Middle frontal gyrus (tissue), 1 donor: Measurements from ENCODE around the gene LRRC14B.
"Not testable (repeated sequence)": the region's sequence is repeated elsewhere in the genome, so short reads cannot be mapped to it uniquely, and the experiment has no call there.

Experiments
- DNase-seq: peaks from one replicate; pipeline ENCODE4 v3.0.0-alpha.2; 2015; ENCODE audit warnings: low spot score; ENCODE audit errors: extremely low spot score

The LRRC14B gene

DNA sequence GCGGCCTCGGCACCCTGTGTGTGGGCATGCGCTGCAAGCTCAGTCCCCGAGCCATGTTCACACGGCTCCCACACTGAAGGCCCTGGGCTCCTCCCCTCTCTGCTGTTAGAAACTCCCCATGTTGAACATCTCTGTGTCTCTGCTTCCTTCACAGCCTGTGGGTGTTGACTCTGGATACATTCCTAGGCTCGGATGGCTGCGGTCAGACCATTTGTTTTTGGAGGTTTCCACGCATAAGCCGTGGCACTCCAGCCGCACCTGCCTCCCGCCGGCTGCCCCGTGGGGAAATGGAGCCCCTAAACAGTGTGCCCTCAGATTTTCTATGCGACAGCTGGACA, 31.2 kb upstream of the LRRC14B start:
- DNase-seq = no peak

DNA sequence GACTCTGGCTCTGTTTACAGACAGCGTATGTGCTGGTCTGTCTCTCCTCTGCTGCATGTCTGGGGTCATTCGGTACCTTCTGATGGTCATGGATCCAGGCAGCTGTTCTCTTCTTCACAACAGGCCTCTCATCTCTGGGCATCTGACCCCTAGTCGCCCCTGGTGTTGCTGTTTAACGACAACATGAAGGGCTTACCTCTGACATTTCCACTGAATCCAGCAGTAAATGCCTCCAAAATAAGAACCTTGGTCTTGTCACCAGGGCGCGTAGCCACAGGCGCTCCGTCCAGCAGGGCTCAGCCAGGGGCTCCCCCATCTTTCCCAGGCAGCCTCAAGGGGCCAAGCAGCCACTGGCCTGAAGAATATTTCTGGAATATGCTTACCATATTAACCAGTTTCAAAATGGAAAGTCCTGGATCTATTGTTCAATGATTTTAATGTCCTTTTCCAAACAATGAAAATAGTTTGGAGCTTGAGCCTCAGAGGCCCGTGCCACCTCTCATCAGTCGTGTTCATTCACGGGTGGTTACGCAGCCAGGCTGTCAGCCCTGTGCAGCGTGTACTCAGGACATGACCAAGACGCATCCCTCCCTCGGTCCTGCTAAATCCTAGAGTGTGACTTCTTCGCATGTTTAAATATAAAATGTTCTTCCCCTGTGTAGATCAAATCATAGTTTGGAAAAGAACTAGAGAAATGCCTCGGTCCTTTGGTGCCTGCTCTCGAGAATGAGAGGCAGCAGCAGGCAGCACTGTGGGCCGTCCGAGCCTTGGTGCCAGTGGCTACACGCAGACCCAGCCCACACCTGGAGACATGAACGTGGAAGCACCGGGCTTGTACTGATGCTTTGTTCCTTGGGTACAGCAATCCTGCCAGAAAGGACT, 30.1 kb upstream of the LRRC14B start:
- no peak for DNase-seq

DNA sequence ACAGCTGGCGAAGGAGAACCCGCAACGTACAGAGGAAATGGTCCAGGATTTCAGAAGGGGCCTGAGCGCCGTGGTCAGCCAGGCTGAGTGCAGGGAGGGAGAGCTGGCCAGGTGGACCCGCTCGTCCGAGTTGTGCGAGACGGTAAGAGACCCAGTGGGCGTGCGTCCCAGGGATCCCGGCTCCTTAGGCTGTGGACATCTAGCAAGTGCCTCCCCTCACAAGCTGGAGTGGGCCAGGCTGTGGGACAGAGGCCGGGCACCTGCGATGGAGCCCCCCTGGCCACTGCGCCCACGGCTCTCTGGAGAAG, 29.5 kb upstream of the LRRC14B start:
- no peak for DNase-seq

DNA sequence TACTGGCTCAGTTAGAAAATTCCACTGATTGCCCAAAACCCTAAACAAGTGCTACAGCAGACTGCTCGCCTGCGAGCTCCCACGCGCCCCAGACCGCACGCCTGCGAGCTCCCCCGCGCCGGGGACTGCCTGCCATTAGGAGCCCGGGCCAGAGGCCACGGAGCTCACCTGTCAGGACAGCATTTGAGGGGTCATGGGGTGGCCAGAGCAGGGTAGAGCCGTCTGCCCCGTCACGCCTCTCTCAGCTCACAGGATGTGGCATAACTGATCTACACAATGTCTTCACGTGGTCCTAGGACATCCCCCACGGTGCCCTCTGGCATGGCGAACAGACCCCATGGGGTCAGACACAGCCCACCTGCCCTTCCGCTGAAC, 29.1 kb upstream of the LRRC14B start:
- no peak for DNase-seq

DNA sequence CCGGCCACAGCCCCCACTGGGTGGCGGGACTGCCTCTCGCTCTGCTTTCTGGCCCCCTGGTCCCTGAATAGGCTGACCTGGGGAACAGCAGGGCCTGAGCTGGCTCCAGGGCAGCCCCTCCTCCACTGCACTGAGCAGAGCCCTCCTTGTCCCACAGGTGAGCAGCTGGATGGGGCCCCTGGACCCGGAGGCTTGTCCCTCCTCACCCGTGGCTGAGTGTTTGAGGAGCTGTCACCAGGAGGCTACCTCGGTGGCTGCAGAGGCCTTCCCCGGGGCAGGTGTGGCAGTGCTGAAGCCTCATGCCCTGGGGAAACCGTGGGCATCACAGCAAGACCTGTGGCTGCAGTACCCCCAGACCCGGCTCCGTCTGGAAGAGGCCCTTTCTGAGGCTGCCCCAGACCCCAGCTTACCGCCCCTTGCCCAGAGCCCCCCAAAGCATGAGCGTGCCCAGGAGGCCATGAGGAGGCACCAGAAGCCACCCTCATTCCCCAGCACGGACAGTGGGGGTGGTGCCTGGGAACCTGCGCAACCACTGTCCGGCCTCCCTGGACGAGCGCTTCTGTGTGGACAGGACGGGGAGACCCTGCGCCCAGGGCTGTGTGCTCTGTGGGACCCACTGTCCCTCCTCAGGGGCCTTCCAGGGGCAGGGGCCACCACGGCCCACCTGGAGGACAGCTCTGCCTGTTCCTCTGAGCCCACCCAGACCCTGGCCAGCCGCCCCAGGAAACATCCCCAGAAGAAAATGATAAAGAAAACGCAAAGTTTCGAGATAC, 28.5 kb upstream of the LRRC14B start:
- no peak for DNase-seq

DNA sequence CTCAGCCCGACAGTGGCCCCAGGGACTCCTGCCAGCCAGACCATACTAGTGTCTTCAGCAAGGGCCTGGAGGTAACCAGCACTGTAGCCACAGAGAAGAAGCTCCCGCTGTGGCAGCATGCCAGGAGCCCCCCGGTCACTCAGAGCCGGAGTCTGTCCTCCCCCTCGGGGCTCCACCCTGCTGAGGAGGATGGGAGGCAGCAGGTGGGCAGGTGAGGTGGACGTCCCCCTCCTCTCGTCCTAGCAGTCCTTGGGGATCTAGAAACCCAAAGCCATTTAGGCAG, 28.0 kb upstream of the LRRC14B start:
- no peak for DNase-seq

DNA sequence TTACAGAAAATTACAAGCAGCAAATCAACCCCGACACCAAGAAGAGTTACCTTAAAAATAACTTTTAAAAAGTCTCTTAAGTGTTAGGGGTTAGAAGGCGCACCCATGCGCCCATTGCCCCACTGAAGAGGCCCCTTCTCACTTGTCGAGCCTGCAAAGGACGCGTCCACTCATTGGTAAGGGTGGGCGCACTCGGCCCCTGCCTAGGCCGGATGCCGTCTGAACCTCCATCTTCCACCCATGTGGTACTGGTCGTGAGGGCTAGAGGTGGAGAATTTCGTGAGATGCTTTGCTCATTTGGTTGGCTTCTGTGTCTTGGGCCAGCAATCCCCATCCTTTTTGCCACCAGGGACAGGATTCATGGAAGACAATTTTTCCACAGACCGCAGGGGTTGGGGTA, 27.5 kb upstream of the LRRC14B start:
- DNase-seq = no peak

DNA sequence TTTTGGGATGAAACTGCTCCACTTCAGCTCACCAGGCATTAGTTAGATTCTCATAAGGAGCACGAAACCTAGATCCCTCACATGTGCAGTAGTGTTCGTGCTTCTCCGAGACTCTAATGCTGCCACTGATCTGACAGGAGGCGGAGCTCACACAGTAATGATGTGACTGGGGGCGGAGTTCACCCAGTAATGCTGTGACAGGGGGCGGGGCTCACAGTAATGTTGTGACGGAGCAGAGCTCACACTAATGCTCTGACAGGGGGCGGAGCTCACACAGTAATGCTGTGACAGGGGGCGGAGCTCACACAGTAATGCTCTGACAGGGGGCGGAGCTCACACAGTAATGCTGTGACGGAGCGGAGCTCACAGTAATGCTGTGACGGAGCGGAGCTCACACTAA, 27.1 kb upstream of the LRRC14B start:
- no peak for DNase-seq

DNA sequence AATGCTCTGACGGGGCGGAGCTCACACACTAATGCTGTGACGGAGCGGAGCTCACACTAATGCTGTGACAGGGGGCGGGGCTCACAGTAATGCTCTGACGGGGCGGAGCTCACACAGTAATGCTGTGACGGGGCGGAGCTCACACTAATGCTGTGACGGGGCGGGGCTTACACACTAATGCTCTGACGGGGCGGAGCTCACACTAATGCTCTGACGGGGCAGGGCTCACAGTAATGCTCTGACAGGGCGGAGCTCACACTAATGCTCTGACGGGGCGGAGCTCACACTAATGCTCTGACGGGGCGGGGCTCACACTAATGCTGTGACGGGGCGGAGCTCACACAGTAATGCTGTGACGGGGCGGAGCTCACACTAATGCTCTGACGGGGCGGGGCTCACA, 26.5 kb upstream of the LRRC14B start:
- DNase-seq = not testable (repeated sequence)

DNA sequence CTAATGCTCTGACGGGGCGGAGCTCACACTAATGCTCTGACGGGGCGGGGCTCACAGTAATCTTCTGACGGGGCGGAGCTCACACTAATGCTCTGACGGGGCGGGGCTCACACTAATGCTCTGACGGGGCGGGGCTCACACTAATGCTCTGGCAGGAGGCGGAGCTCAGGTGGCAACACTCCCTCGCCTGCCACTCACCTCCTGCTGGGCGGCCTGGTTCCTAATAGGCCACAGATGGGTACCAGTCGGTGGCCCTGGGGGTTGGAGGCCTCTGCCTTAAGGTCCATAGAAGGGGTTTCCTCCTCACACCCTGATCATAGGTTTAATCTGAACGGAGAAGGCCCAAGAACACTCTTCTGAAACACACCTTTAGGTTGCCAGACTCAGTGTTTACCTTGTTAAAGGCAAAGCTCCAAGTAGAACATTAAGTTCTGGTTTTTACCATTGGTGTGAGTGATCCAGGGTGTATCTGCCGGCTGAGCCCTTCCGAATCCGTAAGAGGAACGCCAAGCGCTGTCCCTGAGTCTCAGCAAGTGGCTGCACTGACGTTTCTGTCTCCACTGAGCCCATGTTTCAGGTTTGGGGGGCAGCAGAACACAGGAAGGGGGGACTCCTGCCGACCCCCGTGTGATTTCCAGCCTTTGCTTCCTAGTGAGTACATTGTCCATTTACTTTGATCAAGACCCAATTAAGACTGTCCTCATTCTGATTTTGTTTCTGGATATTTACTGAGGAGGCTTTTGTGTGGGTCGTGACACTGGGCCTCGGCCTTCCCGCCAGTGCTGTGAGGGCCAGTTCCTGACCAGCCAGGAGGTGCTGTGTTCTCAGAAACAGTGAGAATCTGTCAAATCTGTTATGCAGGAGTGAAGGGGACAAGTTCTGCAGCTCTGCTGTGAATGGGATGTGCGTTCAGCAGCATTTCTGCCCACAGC, 24.6 kb upstream of the LRRC14B start:
- no peak for DNase-seq

DNA sequence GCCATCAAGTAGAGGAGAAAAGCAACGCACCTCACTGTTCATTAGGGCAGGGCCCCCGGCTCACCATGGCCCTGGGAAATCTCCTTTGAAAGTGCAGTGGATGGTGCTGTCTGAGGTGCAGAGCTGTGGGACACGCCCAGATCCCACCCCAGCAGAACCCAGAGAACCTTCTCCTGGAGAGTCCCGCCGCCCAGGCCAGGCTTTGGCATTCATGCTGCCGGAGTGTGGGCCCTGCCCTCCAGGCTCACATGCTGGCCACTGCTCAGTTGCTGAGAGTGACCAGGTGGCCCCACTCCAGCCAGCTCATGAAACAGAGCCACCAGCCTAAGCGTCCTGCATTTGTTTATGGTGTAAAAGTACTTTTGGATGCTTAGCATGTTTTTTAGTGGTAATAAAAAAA, 23.8 kb upstream of the LRRC14B start:
- no peak for DNase-seq

DNA sequence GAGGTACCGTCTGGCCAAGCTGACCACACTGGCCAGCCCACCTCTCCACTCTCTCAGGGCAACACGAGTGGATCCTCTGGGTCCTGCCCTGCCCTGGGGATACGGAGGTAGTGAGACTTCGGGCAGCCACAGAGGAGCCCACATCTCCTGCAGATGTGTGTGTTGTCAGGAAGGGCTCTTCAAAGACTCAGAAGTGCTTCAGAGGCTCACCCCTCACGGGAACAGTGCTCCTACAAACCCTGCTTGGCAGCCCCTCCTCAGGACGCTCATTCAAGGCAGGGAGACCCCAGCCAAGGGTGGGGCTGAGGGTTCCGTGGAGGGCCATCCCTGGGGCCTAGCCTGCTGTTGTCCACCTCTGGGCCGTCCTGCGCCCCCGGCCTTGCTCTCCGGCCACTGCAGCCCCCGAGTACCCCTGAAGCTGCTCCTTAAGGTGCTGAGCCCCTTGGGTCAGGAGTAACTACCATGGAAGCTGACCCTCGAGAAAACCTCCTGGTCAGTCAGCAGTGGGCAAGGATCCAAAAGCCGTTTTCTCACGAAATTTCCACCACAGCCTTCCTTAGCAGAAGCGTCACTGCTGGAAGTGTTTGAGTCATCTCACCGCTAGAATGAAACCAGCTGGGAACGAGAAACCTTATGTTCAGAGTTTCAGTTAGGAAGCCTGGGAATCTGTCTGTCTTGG, 23.2 kb upstream of the LRRC14B start:
- no peak for DNase-seq

DNA sequence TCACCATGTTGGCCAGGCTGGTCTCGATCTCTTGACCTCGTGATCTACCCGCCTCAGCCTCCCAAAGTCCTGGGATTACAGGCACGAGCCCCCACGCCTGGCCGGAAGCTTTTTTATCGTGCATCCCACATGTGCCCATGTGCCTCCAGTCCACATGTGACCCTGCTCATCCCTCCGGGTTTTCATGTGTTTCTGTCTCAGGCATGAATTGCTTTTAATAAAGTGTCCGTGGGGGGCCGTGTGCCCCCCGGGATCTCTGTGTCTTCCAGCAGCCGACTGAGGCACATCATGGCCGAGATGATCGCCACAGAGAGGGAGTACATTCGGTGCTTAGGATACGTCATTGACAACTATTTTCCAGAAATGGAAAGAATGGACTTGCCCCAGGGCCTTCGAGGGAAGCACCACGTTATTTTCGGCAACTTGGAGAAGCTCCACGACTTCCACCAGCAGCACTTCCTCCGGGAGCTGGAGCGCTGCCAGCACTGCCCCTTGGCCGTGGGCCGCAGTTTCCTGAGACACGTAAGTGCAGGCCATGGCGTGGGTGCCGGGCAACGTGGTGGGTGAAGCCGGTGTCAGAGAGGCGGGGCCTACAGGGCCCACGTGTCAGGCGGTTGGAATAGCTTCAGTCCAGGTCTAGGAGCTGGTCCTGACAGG, 22.1 kb upstream of the LRRC14B start:
- DNase-seq = no peak

DNA sequence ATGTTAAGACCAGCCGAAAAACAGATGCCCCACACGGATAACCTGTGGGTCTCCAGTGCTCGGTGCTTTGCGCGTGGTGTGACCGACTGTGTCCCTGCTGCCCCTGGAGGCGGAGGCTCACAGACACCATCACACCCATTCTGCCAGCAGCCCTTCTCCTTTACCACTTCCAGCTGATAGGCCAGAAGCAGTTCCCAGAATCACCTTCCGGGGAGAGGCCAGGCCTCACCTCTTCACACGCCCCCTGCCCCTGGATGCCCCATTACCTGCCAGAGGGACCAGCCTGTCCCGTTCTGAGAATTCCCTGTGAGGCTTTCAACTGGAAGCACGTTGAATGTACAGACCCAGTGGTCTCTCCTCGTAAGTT, 21.6 kb upstream of the LRRC14B start:
- no peak for DNase-seq

DNA sequence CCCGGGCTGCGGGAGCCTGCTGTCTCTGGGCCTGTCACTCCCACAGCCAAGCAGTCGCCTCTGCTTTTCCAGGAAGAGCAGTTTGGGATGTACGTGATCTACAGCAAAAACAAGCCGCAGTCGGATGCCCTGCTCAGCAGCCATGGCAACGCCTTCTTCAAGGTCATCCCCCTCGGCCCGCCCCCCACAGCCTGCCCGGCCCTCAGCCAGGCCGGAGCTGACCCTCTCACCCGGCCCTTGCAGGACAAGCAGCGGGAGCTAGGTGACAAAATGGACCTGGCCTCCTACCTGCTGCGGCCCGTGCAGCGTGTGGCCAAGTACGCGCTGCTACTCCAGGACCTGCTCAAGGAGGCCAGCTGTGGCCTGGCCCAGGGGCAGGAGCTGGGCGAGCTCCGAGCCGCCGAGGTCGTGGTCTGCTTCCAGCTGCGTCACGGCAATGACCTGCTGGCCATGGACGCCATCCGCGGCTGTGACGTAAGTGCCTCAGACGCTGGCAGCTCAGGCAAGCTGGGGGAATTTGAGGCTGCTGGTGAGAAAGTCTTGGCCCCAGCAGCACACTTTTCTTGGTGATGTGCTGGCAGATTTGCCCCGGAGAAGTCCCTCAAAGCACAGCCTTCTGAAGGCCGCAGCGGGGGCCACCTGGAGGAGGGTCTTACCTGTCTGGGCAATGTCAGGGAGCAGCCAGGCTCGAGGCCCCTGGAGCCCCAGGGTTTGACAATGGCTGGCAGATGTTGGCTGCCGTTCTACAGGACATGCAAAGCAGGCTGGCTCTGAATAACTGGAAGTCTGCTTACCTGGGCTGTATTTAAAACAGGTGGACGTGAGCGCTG, 20.1 kb upstream of the LRRC14B start:
- no peak for DNase-seq

DNA sequence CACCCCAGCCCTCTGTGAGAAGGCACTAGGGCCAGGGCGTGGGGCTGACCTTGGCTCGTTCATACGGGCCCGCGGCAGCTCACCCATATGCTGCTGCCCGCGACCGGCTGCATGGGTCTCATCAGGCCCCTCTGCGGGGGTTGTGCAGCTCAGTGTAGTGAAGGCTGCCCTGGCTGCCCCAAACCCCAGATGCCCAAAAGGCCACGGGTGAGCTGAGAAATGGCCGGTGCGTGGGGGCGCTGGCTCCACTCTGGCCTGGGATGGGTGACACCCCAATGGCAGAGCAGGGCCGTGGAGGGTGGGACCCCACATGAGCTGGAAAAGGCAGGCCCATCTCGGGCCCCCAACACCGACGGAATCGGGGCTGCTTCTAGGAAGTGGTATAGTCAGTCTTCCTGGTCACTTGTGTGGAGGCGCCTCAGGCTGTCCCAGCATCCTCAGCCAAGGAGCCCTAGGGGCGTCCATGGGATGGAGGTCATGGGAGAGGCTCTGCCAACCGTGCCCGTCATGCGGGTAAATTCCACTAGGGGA, 19.4 kb upstream of the LRRC14B start:
- DNase-seq = no peak

DNA sequence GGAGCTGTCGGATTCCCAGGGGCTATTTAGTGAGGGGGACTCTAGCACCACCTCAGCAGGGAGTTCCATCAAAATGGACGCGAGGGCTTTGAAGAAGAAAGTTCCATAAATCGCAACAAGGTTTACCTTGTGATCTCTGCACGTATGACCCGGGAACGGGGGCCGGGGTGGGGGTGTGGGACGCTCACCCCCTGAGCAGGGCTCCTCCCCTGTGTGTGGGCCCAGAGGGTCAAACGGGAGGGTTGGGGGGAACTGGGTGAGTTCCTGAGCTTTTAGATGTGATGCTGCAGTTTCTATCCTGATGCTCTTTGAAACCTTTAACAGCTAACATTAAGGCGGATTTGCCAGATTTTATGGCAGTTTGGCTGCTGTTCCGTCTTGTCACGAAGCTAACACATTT, 18.9 kb upstream of the LRRC14B start:
- DNase-seq = no peak

DNA sequence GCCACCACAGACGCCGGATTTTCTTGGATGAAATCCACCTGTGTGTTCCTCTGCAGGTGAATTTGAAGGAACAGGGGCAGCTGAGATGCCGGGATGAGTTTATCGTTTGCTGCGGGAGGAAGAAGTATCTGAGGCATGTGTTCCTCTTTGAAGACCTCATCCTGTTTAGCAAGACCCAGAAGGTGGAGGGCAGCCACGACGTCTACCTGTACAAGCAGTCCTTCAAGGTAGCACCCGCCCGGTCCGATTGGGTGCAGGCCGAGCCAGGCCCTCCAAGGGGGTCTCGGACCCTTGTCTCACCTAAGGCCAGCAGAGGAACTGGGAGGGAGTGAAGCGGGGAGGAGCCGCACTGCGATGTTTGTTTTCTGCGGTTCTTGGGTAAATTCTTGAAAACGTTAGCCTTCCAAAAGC, 18.4 kb upstream of the LRRC14B start:
- no peak for DNase-seq

DNA sequence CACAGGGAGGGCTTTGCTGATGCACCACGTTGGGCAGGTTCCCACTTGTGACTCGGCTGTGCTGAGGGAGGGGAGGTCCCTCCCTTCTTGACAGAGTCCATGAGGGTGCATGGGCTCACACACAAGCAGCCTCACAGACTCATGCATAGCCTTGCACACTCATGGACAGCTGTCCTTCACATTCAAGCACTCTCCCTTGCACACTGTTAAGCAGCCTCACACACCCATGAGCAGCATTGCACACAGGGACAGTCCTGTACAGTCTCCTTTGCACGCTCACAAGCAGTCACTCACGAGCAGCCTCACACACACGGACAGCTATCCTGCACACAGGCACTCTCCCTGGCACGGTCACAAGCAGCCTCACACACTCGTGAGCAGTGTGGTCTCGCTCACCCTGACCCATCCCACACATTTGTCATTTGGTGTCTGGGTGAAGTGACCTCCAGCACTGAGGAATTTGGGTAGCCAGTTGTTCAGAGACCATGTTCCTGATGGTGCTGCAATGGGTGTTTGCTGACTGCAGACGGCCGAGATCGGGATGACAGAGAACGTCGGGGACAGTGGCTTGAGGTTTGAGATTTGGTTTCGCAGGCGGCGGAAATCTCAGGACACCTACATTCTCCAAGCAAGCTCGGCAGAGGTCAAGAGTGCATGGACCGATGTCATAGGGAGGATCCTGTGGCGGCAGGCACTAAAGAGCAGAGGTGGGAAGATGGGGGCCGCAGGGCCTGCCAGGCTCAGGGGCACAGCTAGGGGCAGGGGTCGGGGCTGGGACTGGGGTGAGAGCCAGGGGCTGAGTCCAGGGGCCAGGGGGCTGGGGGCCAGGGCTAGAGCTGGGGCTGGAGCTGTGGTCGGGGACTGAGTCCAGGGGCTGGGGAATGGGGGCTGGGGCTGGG, 17.7 kb upstream of the LRRC14B start:
- no peak for DNase-seq
